Activated naive CD8-positive, alpha-beta T cell treated with anti-CD3 and anti-CD28 coated beads, Interleukin-2, amount 10 ng/mL, durations not matched to agents 7 days and 5 days (primary cell): ENCODE data around the gene CTSF. TPM values are rescaled to one million over a fixed set of nuclear protein-coding genes. Genes with fewer than 3 reads are reported as not detected.

Experiments used
- ATAC-seq: fragments of 150-1000 bp; cut with Tn5 transposase; one replicate; pipeline ENCODE4 v1.10.0; 2021; ENCODE audit warnings: low read depth, moderate library complexity
- POLR2A ChIA-PET: fragments of 350-600 bp; sonication (Branson Sonifier 250); formaldehyde crosslinking; loops from one replicate; lab custom pipeline; 2021; ENCODE audit warnings: antibody characterized with exemption; lab: Charles Lee
- DNase-seq: peaks from one replicate; pipeline ENCODE4 v3.0.0; 2021
- H3K27ac Mint-ChIP-seq: one replicate; pipeline ENCODE4 v1.8.0; 2022; ENCODE audit warnings: mild to moderate bottlenecking, mixed read lengths
- H3K27me3 Mint-ChIP-seq: one replicate; pipeline ENCODE4 v1.8.0; 2022; ENCODE audit warnings: mild to moderate bottlenecking, moderate library complexity, mixed read lengths
- H3K36me3 Mint-ChIP-seq: one replicate; pipeline ENCODE4 v1.8.0; 2021; ENCODE audit warnings: mild to moderate bottlenecking, mixed read lengths
- H3K4me1 Mint-ChIP-seq: one replicate; pipeline ENCODE4 v1.8.0; 2021; ENCODE audit warnings: mixed read lengths
- H3K4me3 Mint-ChIP-seq: one replicate; pipeline ENCODE4 v1.8.0; 2022; ENCODE audit warnings: mild to moderate bottlenecking, moderate library complexity, mixed read lengths
- H3K9me3 Mint-ChIP-seq: one replicate; pipeline ENCODE4 v1.8.0; 2021; ENCODE audit warnings: mixed read lengths
- total RNA-seq, 2 experiments: library from RNA; stranded (reverse); gene quantifications; one replicate each; pipeline ENCODE4 v1.2.3, GENCODE V29; 2021

Gene CTSF
- total RNA-seq, 2 experiments from 2014 or later = 13.5 to 14.2 TPM

GRCh38 chr11:66532784-66533183 is 35.6 kb downstream of the CTSF start:
- no peaks in the 10 kb centered on the region for H3K4me1 Mint-ChIP-seq
- no peaks in the 10 kb centered on the region for H3K9me3 Mint-ChIP-seq
- ATAC-seq (no peak), DNase-seq (no peak)
- no peaks in the 10 kb centered on the region for H3K27me3 Mint-ChIP-seq
- POLR2A ChIA-PET = interaction anchor here (1.8 kb wide), 1 partner anchor 13 kb away, joined by 5 read pairs; the partner anchor contains the start of genes ACTN3 and ZDHHC24
- no peak overlapping the region for H3K27ac Mint-ChIP-seq
- H3K4me3 Mint-ChIP-seq = no peak overlapping the region
- peaks cover 7% of the 10 kb centered on the region for H3K36me3 Mint-ChIP-seq

- no peaks in the 10 kb centered on the region for H3K27me3 Mint-ChIP-seq
- no peak for ATAC-seq
- no peaks in the 10 kb centered on the region for H3K4me1 Mint-ChIP-seq
- H3K9me3 Mint-ChIP-seq = no peaks in the 10 kb centered on the region
- POLR2A ChIA-PET = interaction anchor here (1.8 kb wide), 1 partner anchor 14 kb away, joined by 5 read pairs; the partner anchor contains the start of genes ACTN3 and ZDHHC24
- no peak overlapping the region for H3K27ac Mint-ChIP-seq
- H3K36me3 Mint-ChIP-seq = peaks cover 7% of the 10 kb centered on the region
- DNase-seq = no peak
- H3K4me3 Mint-ChIP-seq = no peak overlapping the region
Measured at GRCh38 chr11:66531841-66532240, 36.6 kb downstream of the CTSF start.

GRCh38 chr11:66530927-66531709 is 37.3 kb downstream of the CTSF start:
- Mint-ChIP-seq H3K36me3 (peaks cover 7% of the 10 kb centered on the region), H3K27me3 (no peaks in the 10 kb centered on the region), H3K27ac (no peak overlapping the region), H3K9me3 (no peaks in the 10 kb centered on the region), H3K4me3 (no peak overlapping the region), H3K4me1 (no peaks in the 10 kb centered on the region)
- ATAC-seq (no peak), DNase-seq (no peak)
- POLR2A ChIA-PET = no interaction called here

- Mint-ChIP-seq H3K27me3 (no peaks in the 10 kb centered on the region), H3K27ac (no peak overlapping the region), H3K36me3 (no peaks in the 10 kb centered on the region), H3K4me1 (no peaks in the 10 kb centered on the region), H3K9me3 (no peaks in the 10 kb centered on the region), H3K4me3 (no peak overlapping the region)
- DNase-seq (no peak), ATAC-seq (no peak)
- POLR2A ChIA-PET = no interaction called here
Measured at GRCh38 chr11:66529655-66530054, 38.8 kb downstream of the CTSF start.

- no peaks in the 10 kb centered on the region for H3K27me3 Mint-ChIP-seq
- ATAC-seq = no peak
- POLR2A ChIA-PET = no interaction called here
- H3K9me3 Mint-ChIP-seq = no peaks in the 10 kb centered on the region
- no peaks in the 10 kb centered on the region for H3K4me1 Mint-ChIP-seq
- DNase-seq = no peak
- no peaks in the 10 kb centered on the region for H3K36me3 Mint-ChIP-seq
- H3K4me3 Mint-ChIP-seq = no peak overlapping the region
- no peak overlapping the region for H3K27ac Mint-ChIP-seq
Measured at GRCh38 chr11:66529069-66529468, 39.3 kb downstream of the CTSF start.

- H3K4me3 Mint-ChIP-seq = no peak overlapping the region
- H3K36me3 Mint-ChIP-seq = peaks cover 15% of the 10 kb centered on the region
- no peak for DNase-seq
- ATAC-seq = no peak
- H3K4me1 Mint-ChIP-seq = no peaks in the 10 kb centered on the region
- POLR2A ChIA-PET = no interaction called here
- H3K27ac Mint-ChIP-seq = no peak overlapping the region
- no peaks in the 10 kb centered on the region for H3K9me3 Mint-ChIP-seq
- H3K27me3 Mint-ChIP-seq = no peaks in the 10 kb centered on the region
Measured at GRCh38 chr11:66524304-66525040, 43.9 kb downstream of the CTSF start.

- Mint-ChIP-seq H3K9me3 (no peaks in the 10 kb centered on the region), H3K27ac (no peak overlapping the region), H3K36me3 (peaks cover 16% of the 10 kb centered on the region), H3K27me3 (no peaks in the 10 kb centered on the region), H3K4me3 (no peak overlapping the region), H3K4me1 (no peaks in the 10 kb centered on the region)
- POLR2A ChIA-PET = no interaction called here
- no peak for DNase-seq
- ATAC-seq = no peak
Measured at GRCh38 chr11:66523611-66524010, 44.8 kb downstream of the CTSF start.

Other genes starting within 250 kb of the CTSF start
- gene RIN1, start 232.2 kb downstream of the CTSF start, total RNA-seq = 1 to 10 TPM; 3.0 to 5.7 TPM
- gene BRMS1, start 223.5 kb downstream of the CTSF start, total RNA-seq = 10 to 100 TPM; 45.4 to 47.8 TPM
- 1 to 10 TPM; 9.5 to 9.7 TPM for gene B4GAT1, start 221.0 kb downstream of the CTSF start, total RNA-seq
- gene SLC29A2, start 196.8 kb downstream of the CTSF start, total RNA-seq = 10 to 100 TPM; 11.2 to 12.1 TPM
- under 1 TPM; 0.23 to 0.67 TPM for gene NPAS4, start 147.6 kb downstream of the CTSF start, total RNA-seq
- gene MRPL11, start 129.8 kb downstream of the CTSF start, total RNA-seq = 10 to 100 TPM; 53.9 to 64.4 TPM
- 10 to 100 TPM; 10.6 to 10.7 TPM for gene PELI3, start 101.7 kb downstream of the CTSF start, total RNA-seq
- 10 to 100 TPM; 44.9 to 45.7 TPM for gene DPP3, start 88.2 kb downstream of the CTSF start, total RNA-seq
- 10 to 100 TPM; 22.6 to 26.4 TPM for gene BBS1, start 58.0 kb downstream of the CTSF start, total RNA-seq
- 10 to 100 TPM; 22.1 to 23.0 TPM for gene ZDHHC24, start 22.6 kb downstream of the CTSF start, total RNA-seq
- gene ACTN3, start 21.7 kb downstream of the CTSF start, total RNA-seq = under 1 TPM in 1 of 2 experiments, not detected in 1; 0.11 TPM
- gene CCDC87, start 24.5 kb upstream of the CTSF start, total RNA-seq = under 1 TPM; 0.09 to 0.14 TPM
- gene CCS, start 24.6 kb upstream of the CTSF start, total RNA-seq = 10 to 100 TPM; 46.6 to 47.5 TPM
- gene RBM14, start 48.0 kb upstream of the CTSF start, total RNA-seq = 100 to 1,000 TPM; 150 to 151 TPM
- 100 to 1,000 TPM; 152 to 158 TPM for gene RBM4, start 70.1 kb upstream of the CTSF start, total RNA-seq
- gene RBM4B, start 109.3 kb upstream of the CTSF start, total RNA-seq = 10 to 100 TPM; 21.1 to 23.4 TPM
- 1 to 10 TPM; 1.3 to 1.6 TPM for gene SPTBN2, start 160.6 kb upstream of the CTSF start, total RNA-seq